Dorsolateral prefrontal cortex (tissue), 118 donors: ENCODE data around the gene DHX8. TPM values are rescaled to one million over a fixed set of nuclear protein-coding genes. Genes with fewer than 3 reads are reported as not detected.

ENCODE experiments used
- total RNA-seq, 120 experiments: library from RNA; stranded (reverse); gene quantifications; one replicate each; pipeline versions ENCODE4 v1.2.3 to v1.2.4, GENCODE V29; 2022

Gene DHX8
- total RNA-seq, 120 experiments from 2014 or later: 32.7 to 69.3 (median 46.7) TPM

Other genes starting within 250 kb of the DHX8 start
- 1,000 to 10,000 TPM; 1,318 to 8,938 (median 3,556) TPM for gene RNU2-1, start 250.0 kb upstream of the DHX8 start, total RNA-seq
- gene ARL4D, start 85.0 kb upstream of the DHX8 start, total RNA-seq: 10 to 100 TPM in 85 of 120 experiments, 1 to 10 TPM in 35; 2.7 to 29.9 (median 12.9) TPM
- 10 to 100 TPM in 1 of 120 experiments, 1 to 10 TPM in 65, under 1 TPM in 51, not detected in 3; 0.20 to 15.2 (median 1.1) TPM for gene ETV4, start 62.4 kb downstream of the DHX8 start, total RNA-seq
- gene MEOX1, start 177.9 kb downstream of the DHX8 start, total RNA-seq: not detected